ENCODE measurements around the gene MYO1E.

The MYO1E gene

DNA sequence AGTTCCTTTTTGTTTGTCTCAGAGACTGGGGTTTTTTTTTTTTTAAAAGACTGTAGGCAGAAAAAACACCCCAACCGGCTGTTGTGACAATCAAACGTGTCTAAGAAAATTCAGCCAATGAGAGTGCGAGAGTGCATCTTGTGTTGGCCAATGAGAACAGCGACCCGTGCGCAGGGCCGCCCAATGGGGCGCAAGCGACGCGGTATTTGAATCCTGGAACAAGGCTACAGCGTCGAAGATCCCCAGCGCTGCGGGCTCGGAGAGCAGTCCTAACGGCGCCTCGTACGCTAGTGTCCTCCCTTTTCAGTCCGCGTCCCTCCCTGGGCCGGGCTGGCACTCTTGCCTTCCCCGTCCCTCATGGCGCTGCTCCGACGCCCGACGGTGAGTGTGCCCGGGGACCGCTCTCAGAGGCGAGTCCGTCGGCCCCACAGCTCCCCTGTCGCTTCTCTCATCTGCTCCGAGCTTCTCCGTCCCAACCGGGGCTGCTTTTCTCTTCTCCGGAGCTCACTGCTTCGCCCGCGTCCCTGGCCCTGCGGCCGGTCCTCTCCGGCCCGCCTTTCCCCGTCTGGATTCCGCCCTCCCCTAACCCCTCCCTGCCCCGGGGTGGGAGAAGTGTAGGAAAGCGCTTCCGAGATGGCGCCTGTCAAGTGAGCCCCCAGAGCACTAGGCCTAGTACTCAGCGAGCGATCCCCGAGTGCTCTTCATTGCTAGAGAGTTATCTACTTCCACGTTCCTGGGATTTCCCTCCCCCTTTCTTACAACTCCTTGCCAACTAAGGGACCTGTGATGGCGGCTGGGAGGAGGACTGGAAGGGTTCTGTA is 267.5 kb downstream of the MYO1E start, which contains the start of gene CCNB2:
CCNB2 (plus strand) TSS at position 235 of the 821 bp plus-strand sequence; CDS start at position 358, 123 bp downstream.
- in situ Hi-C loops (cut with HindIII; ENCODE audit: low sequenced_read_pairs), result no loop called here

DNA sequence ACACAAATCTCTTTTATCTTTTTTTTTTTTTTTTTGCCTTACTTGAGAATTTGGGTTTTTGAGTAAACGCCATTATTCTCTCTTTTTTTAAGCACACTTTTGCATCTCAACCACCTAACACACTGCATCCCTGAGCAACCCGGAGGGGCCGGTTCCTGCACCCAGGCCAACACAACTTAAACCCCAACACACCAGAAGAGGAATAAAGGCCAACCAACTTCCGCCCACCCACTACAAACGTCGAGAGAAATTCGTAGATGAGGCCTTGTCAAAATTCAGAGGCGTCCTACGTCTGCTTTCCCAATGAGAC is 268.1 kb downstream of the MYO1E start:
- in situ Hi-C loops (cut with HindIII; ENCODE audit: low sequenced_read_pairs), result no loop called here

DNA sequence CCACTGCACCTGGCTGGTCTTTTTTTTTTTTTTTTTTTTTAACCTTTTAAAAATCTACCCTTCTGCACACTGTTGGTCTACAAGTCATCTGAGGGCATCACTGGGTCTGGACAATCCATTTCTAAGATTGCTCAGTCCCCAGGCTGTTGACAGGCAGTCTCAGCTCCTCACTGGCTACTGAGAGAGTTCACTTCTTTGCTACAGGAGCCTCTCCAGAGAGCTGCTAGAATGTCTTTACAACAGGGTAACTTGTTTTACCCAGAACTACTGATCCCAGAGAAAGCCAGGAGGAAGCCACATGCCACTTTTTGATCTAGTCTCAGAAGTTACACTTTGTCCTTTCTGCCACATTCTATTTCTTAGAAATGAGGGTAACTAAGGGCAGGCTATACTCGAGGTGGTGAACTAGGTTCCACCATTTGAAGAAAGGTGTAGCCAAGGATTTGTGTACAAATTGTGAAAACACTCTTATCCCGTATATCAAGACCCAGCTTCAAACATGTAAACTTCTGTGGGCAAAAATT is 273.4 kb downstream of the MYO1E start:
- in situ Hi-C loops (cut with HindIII; ENCODE audit: low sequenced_read_pairs), result loop anchor here (5.0 kb wide), 1 partner anchor 97 kb away; no protein-coding TSS in a partner anchor

DNA sequence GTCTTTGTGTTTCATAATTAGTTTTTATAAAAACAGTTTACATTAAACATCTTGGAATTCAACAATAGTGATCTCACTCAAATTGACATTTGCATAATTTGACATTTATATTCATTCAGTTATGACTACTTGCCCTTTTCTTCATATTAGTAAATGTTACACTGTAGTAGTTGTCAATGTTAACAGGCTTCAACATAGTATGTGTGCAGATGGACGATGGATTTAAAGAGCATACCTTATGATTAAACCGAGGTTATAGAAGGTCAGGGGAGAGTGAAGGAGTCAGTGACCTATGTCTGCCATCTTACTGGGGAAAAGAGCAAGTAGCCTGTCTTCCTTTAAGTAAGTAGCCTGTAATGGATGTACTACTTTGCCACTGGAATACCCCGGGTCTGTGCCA is 276.2 kb downstream of the MYO1E start:
- in situ Hi-C loops (cut with HindIII; ENCODE audit: low sequenced_read_pairs), result loop anchor here (5.0 kb wide), 1 partner anchor 94 kb away; no protein-coding TSS in a partner anchor

DNA sequence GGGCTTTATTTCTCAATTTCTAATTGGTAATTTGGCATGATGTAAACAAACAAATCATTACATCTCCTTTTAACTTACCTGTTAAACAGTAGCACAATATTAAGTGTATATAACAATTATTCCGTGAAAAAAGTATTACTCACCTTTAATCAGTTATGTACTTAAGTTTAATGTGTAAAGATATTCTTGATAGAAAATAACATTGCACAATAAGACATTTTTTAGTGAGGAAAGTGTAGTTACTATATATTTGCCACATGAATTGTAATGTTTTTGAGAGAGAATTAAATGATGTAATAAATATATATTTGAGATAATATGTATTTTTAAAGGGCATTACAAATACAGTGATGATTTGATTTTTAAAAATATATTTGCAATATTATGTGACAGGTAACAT is 278.6 kb downstream of the MYO1E start:
- in situ Hi-C loops (cut with HindIII; ENCODE audit: low sequenced_read_pairs), result no loop called here

DNA sequence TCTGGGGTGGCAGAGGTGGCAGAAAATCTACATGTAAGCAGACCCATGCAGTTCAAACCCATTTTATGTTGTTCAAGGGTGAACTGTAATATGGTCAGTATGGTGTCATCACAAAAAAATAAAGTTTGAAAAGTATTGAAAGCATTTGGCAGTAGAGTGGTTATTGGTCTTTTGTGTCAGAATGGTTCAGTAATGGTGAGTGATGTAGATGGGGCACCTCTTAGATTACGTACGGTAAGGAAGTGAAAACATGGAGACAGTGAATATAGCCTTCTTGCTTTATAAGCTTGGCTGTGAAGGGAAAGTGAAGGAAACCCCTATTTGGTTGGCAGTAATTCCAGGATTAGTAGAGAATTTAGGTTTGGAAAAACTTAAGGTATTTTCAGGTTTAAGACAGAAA is 284.9 kb downstream of the MYO1E start:
- in situ Hi-C loops (cut with HindIII; ENCODE audit: low sequenced_read_pairs), result no loop called here

Measured in endothelial cell of hepatic sinusoid (primary cell).